Astrocyte (in vitro differentiated cells and primary cell): ENCODE measurements around the gene TRMT11. TPM values are rescaled to one million over a fixed set of nuclear protein-coding genes. Genes with fewer than 3 reads are reported as not detected.

Source experiments
- DNase-seq: peaks from one replicate; pipeline ENCODE4 v3.0.0-alpha.2; 2010; ENCODE audit warnings: low read depth
- FAIRE-seq: peaks from 2 replicates; lab custom pipeline; 2011; peaks lifted over from hg19 to GRCh38; lab: Jason Lieb, UNC
- H2AFZ ChIP-seq: 2 replicates; pipeline ENCODE4 v1.6.0; 2012; ENCODE audit warnings: low read depth, low read length, inconsistent platforms
- H3K27ac ChIP-seq: 2 replicates; pipeline ENCODE4 v1.5.1; 2011; ENCODE audit warnings: low read depth, low read length, inconsistent platforms
- H3K27me3 ChIP-seq: 2 replicates; pipeline ENCODE4 v1.6.0; 2011; ENCODE audit warnings: low read length, inconsistent platforms; ENCODE audit not compliant: insufficient read depth
- H3K36me3 ChIP-seq: 2 replicates; pipeline ENCODE4 v1.5.1; 2011; ENCODE audit warnings: low read length, inconsistent platforms; ENCODE audit not compliant: insufficient read depth
- H3K4me1 ChIP-seq: 2 replicates; pipeline ENCODE4 v1.5.1; 2011; ENCODE audit warnings: low read length, inconsistent platforms; ENCODE audit not compliant: insufficient read depth
- H3K4me2 ChIP-seq: 2 replicates; pipeline ENCODE4 v1.6.0; 2012; ENCODE audit warnings: low read length, inconsistent platforms
- H3K4me3 ChIP-seq: 2 replicates; pipeline ENCODE4 v1.5.1; 2011; ENCODE audit warnings: low read depth, mild to moderate bottlenecking, low read length, inconsistent platforms; ENCODE audit not compliant: insufficient read depth
- H3K79me2 ChIP-seq: 2 replicates; pipeline ENCODE4 v1.6.0; 2012; ENCODE audit warnings: mild to moderate bottlenecking, low read length, inconsistent platforms; ENCODE audit not compliant: insufficient read depth
- H3K9ac ChIP-seq: 2 replicates; pipeline ENCODE4 v1.6.0; 2012; ENCODE audit warnings: mild to moderate bottlenecking, low read length, inconsistent platforms
- H3K9me3 ChIP-seq: 2 replicates; pipeline ENCODE4 v1.5.1; 2012; ENCODE audit warnings: low read depth, mild to moderate bottlenecking, low read length, inconsistent platforms; ENCODE audit not compliant: insufficient read depth
- H4K20me1 ChIP-seq: 2 replicates; pipeline ENCODE4 v1.6.0; 2012; ENCODE audit warnings: low read length, inconsistent platforms; ENCODE audit not compliant: insufficient read depth
- H3K27ac Mint-ChIP-seq: one replicate; pipeline ENCODE4 v1.8.0; 2021; ENCODE audit warnings: mild to moderate bottlenecking, mixed read lengths; ENCODE audit not compliant: unreplicated experiment
- H3K27me3 Mint-ChIP-seq: one replicate; pipeline ENCODE4 v1.8.0; 2021; ENCODE audit warnings: low read depth, mixed read lengths; ENCODE audit not compliant: unreplicated experiment
- H3K36me3 Mint-ChIP-seq: one replicate; pipeline ENCODE4 v1.8.0; 2021; ENCODE audit warnings: low read depth, mixed read lengths; ENCODE audit not compliant: unreplicated experiment
- H3K4me1 Mint-ChIP-seq: one replicate; pipeline ENCODE4 v1.8.0; 2021; ENCODE audit warnings: low read depth, mixed read lengths; ENCODE audit not compliant: unreplicated experiment
- H3K4me3 Mint-ChIP-seq: one replicate; pipeline ENCODE4 v1.8.0; 2021; ENCODE audit warnings: mild to moderate bottlenecking, moderate library complexity, mixed read lengths; ENCODE audit not compliant: unreplicated experiment
- H3K9me3 Mint-ChIP-seq: one replicate; pipeline ENCODE4 v1.8.0; 2021; ENCODE audit warnings: mild to moderate bottlenecking, mixed read lengths; ENCODE audit not compliant: unreplicated experiment
- EZH2 ChIP-seq: IDR thresholded peaks from 2 replicates; pipeline ENCODE4 v1.6.1; 2012; ENCODE audit warnings: mild to moderate bottlenecking, low read length, inconsistent platforms; ENCODE audit not compliant: insufficient read depth
- total RNA-seq: library from RNA; stranded (reverse); gene quantifications from 2 replicates; pipeline ENCODE4 v1.2.1, GENCODE V29; 2021
- TF ChIP-seq, protein P1 (sequence below): IDR thresholded peaks from 2 replicates; pipeline ENCODE4 v1.5.1; 2011; ENCODE audit warnings: low read depth, mild to moderate bottlenecking, inconsistent platforms, low read length, moderate library complexity; ENCODE audit not compliant: insufficient read depth

The TRMT11 gene
- total RNA-seq, 1 donor from 2014 or later: 18.2 TPM

DNA sequence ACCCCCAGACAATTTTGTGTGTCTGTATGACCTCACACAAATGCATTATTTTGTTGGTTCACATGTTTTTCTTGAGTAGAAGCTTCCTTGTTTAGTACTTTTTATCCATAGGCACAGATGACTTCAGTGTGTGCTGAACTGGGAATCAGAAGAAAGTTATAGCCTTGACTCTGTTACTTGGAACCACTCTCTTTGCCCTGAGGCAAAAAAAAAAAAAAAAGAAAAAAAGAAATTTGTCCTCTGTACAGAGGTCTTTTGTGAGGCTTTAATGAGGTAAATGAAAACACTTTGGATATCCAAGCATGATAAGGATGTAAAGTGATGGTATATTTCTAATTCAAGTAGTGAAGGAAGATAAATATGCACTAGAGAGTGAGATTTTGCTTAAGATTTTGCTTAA is 51.9 kb downstream of the TRMT11 start:
- DNase-seq (no peak), FAIRE-seq (no peak)
- Histone ChIP-seq H3K4me2 (no peak overlapping the region), H2AFZ (no peak overlapping the region), H3K9ac (no peak overlapping the region), H3K79me2 (no peaks in the 10 kb centered on the region), H3K4me3 (no peak overlapping the region), H3K4me1 (peaks cover 33% of the 10 kb centered on the region), H3K9me3 (no peaks in the 10 kb centered on the region), H3K27me3 (no peaks in the 10 kb centered on the region), H4K20me1 (no peaks in the 10 kb centered on the region), H3K27ac (no peak overlapping the region), H3K36me3 (no peaks in the 10 kb centered on the region)
- H3K27me3 Mint-ChIP-seq: no peaks in the 10 kb centered on the region
- H3K36me3 Mint-ChIP-seq: peaks cover 9% of the 10 kb centered on the region
- no peak overlapping the region for H3K27ac Mint-ChIP-seq
- no peak overlapping the region for H3K4me3 Mint-ChIP-seq
- no peaks in the 10 kb centered on the region for H3K9me3 Mint-ChIP-seq
- TF ChIP-seq EZH2: no peak
- TF ChIP-seq, protein P1, sequence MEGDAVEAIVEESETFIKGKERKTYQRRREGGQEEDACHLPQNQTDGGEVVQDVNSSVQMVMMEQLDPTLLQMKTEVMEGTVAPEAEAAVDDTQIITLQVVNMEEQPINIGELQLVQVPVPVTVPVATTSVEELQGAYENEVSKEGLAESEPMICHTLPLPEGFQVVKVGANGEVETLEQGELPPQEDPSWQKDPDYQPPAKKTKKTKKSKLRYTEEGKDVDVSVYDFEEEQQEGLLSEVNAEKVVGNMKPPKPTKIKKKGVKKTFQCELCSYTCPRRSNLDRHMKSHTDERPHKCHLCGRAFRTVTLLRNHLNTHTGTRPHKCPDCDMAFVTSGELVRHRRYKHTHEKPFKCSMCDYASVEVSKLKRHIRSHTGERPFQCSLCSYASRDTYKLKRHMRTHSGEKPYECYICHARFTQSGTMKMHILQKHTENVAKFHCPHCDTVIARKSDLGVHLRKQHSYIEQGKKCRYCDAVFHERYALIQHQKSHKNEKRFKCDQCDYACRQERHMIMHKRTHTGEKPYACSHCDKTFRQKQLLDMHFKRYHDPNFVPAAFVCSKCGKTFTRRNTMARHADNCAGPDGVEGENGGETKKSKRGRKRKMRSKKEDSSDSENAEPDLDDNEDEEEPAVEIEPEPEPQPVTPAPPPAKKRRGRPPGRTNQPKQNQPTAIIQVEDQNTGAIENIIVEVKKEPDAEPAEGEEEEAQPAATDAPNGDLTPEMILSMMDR: no peak
- H3K4me1 Mint-ChIP-seq: peaks cover 38% of the 10 kb centered on the region

GRCh38 chr6:126039284-126039683 is 52.9 kb downstream of the TRMT11 start:
- Histone ChIP-seq H3K27ac (peak overlapping the region; percentile 45), H3K27me3 (no peaks in the 10 kb centered on the region), H3K4me1 (peaks cover 27% of the 10 kb centered on the region), H4K20me1 (no peaks in the 10 kb centered on the region), H3K9ac (no peak overlapping the region), H2AFZ (no peak overlapping the region), H3K36me3 (no peaks in the 10 kb centered on the region), H3K79me2 (no peaks in the 10 kb centered on the region), H3K4me2 (peak overlapping the region; percentile 66), H3K9me3 (no peaks in the 10 kb centered on the region), H3K4me3 (no peak overlapping the region)
- Mint-ChIP-seq H3K4me1 (peaks cover 35% of the 10 kb centered on the region), H3K27me3 (no peaks in the 10 kb centered on the region), H3K27ac (peak overlapping the region; percentile 2), H3K4me3 (no peak overlapping the region), H3K9me3 (no peaks in the 10 kb centered on the region), H3K36me3 (peaks cover 10% of the 10 kb centered on the region)
- TF ChIP-seq EZH2: no peak
- TF ChIP-seq, protein P1: no peak
- DNase-seq (peak; percentile 85), FAIRE-seq (peak; percentile 89)

GRCh38 chr6:126040394-126040793 is 54.1 kb downstream of the TRMT11 start:
- no peak overlapping the region for H2AFZ ChIP-seq
- no peaks in the 10 kb centered on the region for H3K27me3 Mint-ChIP-seq
- H3K79me2 ChIP-seq: no peaks in the 10 kb centered on the region
- H3K4me3 ChIP-seq: no peak overlapping the region
- H3K4me1 Mint-ChIP-seq: peaks cover 35% of the 10 kb centered on the region
- H3K4me3 Mint-ChIP-seq: no peak overlapping the region
- H3K9ac ChIP-seq: no peak overlapping the region
- peak overlapping the region; percentile 62 for H3K4me2 ChIP-seq
- FAIRE-seq (no peak), DNase-seq (no peak)
- peaks cover 18% of the 10 kb centered on the region for H3K36me3 Mint-ChIP-seq
- no peaks in the 10 kb centered on the region for H3K27me3 ChIP-seq
- H3K27ac ChIP-seq: peak overlapping the region; percentile 44
- H4K20me1 ChIP-seq: no peaks in the 10 kb centered on the region
- no peaks in the 10 kb centered on the region for H3K9me3 ChIP-seq
- no peaks in the 10 kb centered on the region for H3K36me3 ChIP-seq
- H3K27ac Mint-ChIP-seq: peak overlapping the region; percentile 41
- peaks cover 27% of the 10 kb centered on the region for H3K4me1 ChIP-seq
- H3K9me3 Mint-ChIP-seq: no peaks in the 10 kb centered on the region
- TF ChIP-seq, protein P1: no peak
- TF ChIP-seq EZH2: no peak
